GM23338 (cell line): ENCODE data around the gene INHA. TPM values are rescaled to one million over a fixed set of nuclear protein-coding genes. Genes with fewer than 3 reads are reported as not detected.

Source experiments
- ATAC-seq: fragments of 200-7000 bp; cut with Tn5 transposase; 3 replicates; pipeline ENCODE4 v1.9.1; 2020
- DNase-seq: peaks from one replicate; pipeline ENCODE4 v3.0.0-alpha.2; 2015; ENCODE audit warnings: low spot score
- H2AFZ ChIP-seq: fragments of 200-600 bp; sonication (generic); 2 replicates; pipeline ENCODE4 v1.8.0; 2016; ENCODE audit warnings: antibody characterized with exemption, mild to moderate bottlenecking, moderate library complexity
- H3F3A ChIP-seq: fragments of 200-600 bp; sonication (generic); replicated peaks from 2 replicates; pipeline ENCODE4 v1.8.0; 2017; ENCODE audit warnings: antibody characterized with exemption, mixed run types, low read depth
- H3K27ac ChIP-seq: fragments of 200-600 bp; sonication (generic); 2 replicates; pipeline ENCODE4 v1.6.1; 2016; ENCODE audit warnings: low read depth
- H3K27me3 ChIP-seq: fragments of 200-600 bp; sonication (generic); 2 replicates; pipeline ENCODE4 v1.8.0; 2016; ENCODE audit warnings: mild to moderate bottlenecking, mixed run types, moderate library complexity; ENCODE audit not compliant: insufficient read depth
- H3K36me3 ChIP-seq: fragments of 200-600 bp; sonication (generic); 2 replicates; pipeline ENCODE4 v1.8.0; 2016; ENCODE audit warnings: mild to moderate bottlenecking; ENCODE audit not compliant: insufficient read depth
- H3K4me1 ChIP-seq: fragments of 200-600 bp; sonication (generic); 2 replicates; pipeline ENCODE4 v1.8.0; 2016; ENCODE audit warnings: mild to moderate bottlenecking, moderate library complexity; ENCODE audit not compliant: insufficient read depth
- H3K4me2 ChIP-seq: fragments of 200-600 bp; sonication (generic); 2 replicates; pipeline ENCODE4 v1.7.1; 2017; ENCODE audit warnings: mixed run types
- H3K4me3 ChIP-seq: fragments of 200-600 bp; sonication (generic); 2 replicates; pipeline ENCODE4 v1.6.1; 2016; ENCODE audit warnings: mixed run types
- H3K79me2 ChIP-seq: fragments of 200-600 bp; sonication (generic); replicated peaks from 2 replicates; pipeline ENCODE4 v1.8.0; 2017; ENCODE audit warnings: mild to moderate bottlenecking; ENCODE audit not compliant: insufficient read depth
- H3K9me2 ChIP-seq: fragments of 200-600 bp; sonication (generic); 2 replicates; pipeline ENCODE4 v1.8.0; 2017; ENCODE audit not compliant: insufficient read depth
- H4K20me1 ChIP-seq: fragments of 200-600 bp; sonication (generic); replicated peaks from 2 replicates; pipeline ENCODE4 v1.8.0; 2017; ENCODE audit warnings: mild to moderate bottlenecking; ENCODE audit not compliant: insufficient read depth
- H3K27ac Mint-ChIP-seq: 2 replicates; pipeline ENCODE4 v1.8.0; 2020; ENCODE audit warnings: inconsistent platforms, mild to moderate bottlenecking, moderate library complexity, mixed read lengths
- H3K27me3 Mint-ChIP-seq: 3 replicates; pipeline ENCODE4 v1.8.0; 2022; ENCODE audit warnings: low read depth, mild to moderate bottlenecking, moderate library complexity, mixed read lengths, inconsistent platforms; ENCODE audit not compliant: insufficient read depth, poor library complexity
- H3K36me3 Mint-ChIP-seq: 3 replicates; pipeline ENCODE4 v1.8.0; 2021; ENCODE audit warnings: low read depth, mild to moderate bottlenecking, inconsistent platforms, moderate library complexity, mixed read lengths
- H3K4me1 Mint-ChIP-seq: 3 replicates; pipeline ENCODE4 v1.8.0; 2020; ENCODE audit warnings: mild to moderate bottlenecking, inconsistent platforms, mixed read lengths
- H3K4me3 Mint-ChIP-seq: 3 replicates; pipeline ENCODE4 v1.8.0; 2021; ENCODE audit warnings: moderate library complexity, mild to moderate bottlenecking, inconsistent platforms, mixed read lengths
- H3K9me3 Mint-ChIP-seq: 3 replicates; pipeline ENCODE4 v1.8.0; 2020; ENCODE audit warnings: moderate library complexity, mild to moderate bottlenecking, inconsistent platforms, mixed read lengths
- CREB1 ChIP-seq: fragments of 250-450 bp; sonication (Bioruptor Pico); IDR thresholded peaks from 2 replicates; pipeline ENCODE4 v1.5.0; 2020; ENCODE audit warnings: low read depth, mild to moderate bottlenecking, moderate library complexity
- STAT1 ChIP-seq: IDR thresholded peaks from one replicate; pipeline ENCODE4 v1.6.1; 2016; ENCODE audit warnings: antibody characterized with exemption; ENCODE audit not compliant: unreplicated experiment
- ZNF114 ChIP-seq: fragments of 250-450 bp; sonication (Bioruptor Pico); IDR thresholded peaks from 2 replicates; pipeline ENCODE4 v1.5.0; 2020; ENCODE audit warnings: mild to moderate bottlenecking, moderate library complexity
- polyA plus RNA-seq: library from polyadenylated mRNA; unstranded; fragments of >200 nt; fragmentation: Nextera tagmentation; extraction: Ambion mirVana; gene quantifications from 2 replicates; pipeline ENCODE4 v1.2.1, GENCODE V29; 2016
- total RNA-seq: library from RNA; depleted of rRNA; stranded (reverse); fragments of >200 nt; shearing (Covaris generic); gene quantifications from 2 replicates; pipeline ENCODE4 v1.2.3, GENCODE V29; 2014
- TF ChIP-seq, protein P1 (sequence below), 2 experiments: fragments of 200-600 bp in 1 of 2; sonication (generic) in 1 of 2; conservative IDR thresholded peaks; 2 replicates each; pipeline versions ENCODE4 v1.5.1 to v1.6.1; 2016 to 2017; ENCODE audit warnings: antibody characterized with exemption in 2 of 2, low read depth in 2 of 2, mild to moderate bottlenecking in 2 of 2, moderate library complexity in 1 of 2
- TF ChIP-seq, protein P2 (sequence below): IDR thresholded peaks from one replicate; pipeline ENCODE4 v1.6.1; 2018; ENCODE audit warnings: antibody characterized with exemption; ENCODE audit not compliant: unreplicated experiment
- TF ChIP-seq, protein P3 (sequence below): IDR thresholded peaks from 2 replicates; pipeline ENCODE4 v1.6.1; 2016; ENCODE audit warnings: antibody characterized with exemption

INHA gene
- total and polyA plus RNA-seq, 2 experiments from 2014 or later, result 1.5 to 1.6 TPM

DNA sequence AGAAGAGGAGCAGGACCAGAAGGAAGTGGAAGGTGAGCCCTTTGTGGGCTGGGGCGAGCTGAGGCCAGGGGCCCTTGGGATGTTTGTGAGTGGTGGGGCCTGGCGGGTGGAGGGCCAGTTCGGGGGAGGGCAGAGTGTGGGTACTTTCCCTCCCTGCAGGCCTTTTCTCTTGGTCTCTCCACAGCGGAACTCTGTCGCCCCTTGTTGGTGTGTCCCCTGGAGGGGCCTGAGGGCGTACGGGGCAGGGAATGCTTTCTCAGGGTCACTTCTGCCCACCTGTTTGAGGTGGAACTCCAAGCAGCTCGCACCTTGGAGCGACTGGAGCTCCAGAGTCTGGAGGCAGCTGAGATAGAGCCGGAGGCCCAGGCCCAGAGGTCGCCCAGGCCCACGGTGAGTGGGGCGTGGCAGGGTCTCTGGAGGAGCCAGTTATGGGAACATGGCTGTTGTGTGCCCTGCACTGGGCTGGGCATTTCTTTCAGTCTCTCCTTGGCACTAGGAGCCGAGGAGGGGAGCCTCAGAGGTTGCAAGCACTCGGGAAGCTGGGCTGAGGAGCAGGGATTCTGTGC, 36.4 kb downstream of the INHA start:
- Histone ChIP-seq H3K27ac (no peak overlapping the region), H3K4me3 (no peak overlapping the region), H3K36me3 (no peaks in the 10 kb centered on the region), H3K4me2 (no peak overlapping the region), H3K27me3 (no peaks in the 10 kb centered on the region), H3K4me1 (no peaks in the 10 kb centered on the region), H4K20me1 (no peaks in the 10 kb centered on the region), H2AFZ (no peak overlapping the region), H3K79me2 (no peaks in the 10 kb centered on the region), H3F3A (0 out of 2 replicates have a peak, but pooled peaks cover 3% of the 10 kb centered on the region), H3K9me2 (no peaks in the 10 kb centered on the region)
- Mint-ChIP-seq H3K4me3 (no peak overlapping the region), H3K27me3 (peaks cover 17% of the 10 kb centered on the region), H3K27ac (no peak overlapping the region), H3K4me1 (peaks cover 5% of the 10 kb centered on the region; the same call in 2 of the 3 replicates), H3K9me3 (no peaks in the 10 kb centered on the region), H3K36me3 (peaks cover 33% of the 10 kb centered on the region; the same call in 1 of the 3 replicates)
- ATAC-seq, result peak; percentile 47
- TF ChIP-seq, protein P1, sequence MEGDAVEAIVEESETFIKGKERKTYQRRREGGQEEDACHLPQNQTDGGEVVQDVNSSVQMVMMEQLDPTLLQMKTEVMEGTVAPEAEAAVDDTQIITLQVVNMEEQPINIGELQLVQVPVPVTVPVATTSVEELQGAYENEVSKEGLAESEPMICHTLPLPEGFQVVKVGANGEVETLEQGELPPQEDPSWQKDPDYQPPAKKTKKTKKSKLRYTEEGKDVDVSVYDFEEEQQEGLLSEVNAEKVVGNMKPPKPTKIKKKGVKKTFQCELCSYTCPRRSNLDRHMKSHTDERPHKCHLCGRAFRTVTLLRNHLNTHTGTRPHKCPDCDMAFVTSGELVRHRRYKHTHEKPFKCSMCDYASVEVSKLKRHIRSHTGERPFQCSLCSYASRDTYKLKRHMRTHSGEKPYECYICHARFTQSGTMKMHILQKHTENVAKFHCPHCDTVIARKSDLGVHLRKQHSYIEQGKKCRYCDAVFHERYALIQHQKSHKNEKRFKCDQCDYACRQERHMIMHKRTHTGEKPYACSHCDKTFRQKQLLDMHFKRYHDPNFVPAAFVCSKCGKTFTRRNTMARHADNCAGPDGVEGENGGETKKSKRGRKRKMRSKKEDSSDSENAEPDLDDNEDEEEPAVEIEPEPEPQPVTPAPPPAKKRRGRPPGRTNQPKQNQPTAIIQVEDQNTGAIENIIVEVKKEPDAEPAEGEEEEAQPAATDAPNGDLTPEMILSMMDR (conservative IDR thresholded peaks at IDR 0.05; ENCODE audit: low read depth in 2 of 2), result peak in 1 of 2 experiments; percentile 52; a peak in 2 of 4 replicates
- TF ChIP-seq CREB1 (CRISPR knock-in tag), result no peak
- no peak for DNase-seq

DNA sequence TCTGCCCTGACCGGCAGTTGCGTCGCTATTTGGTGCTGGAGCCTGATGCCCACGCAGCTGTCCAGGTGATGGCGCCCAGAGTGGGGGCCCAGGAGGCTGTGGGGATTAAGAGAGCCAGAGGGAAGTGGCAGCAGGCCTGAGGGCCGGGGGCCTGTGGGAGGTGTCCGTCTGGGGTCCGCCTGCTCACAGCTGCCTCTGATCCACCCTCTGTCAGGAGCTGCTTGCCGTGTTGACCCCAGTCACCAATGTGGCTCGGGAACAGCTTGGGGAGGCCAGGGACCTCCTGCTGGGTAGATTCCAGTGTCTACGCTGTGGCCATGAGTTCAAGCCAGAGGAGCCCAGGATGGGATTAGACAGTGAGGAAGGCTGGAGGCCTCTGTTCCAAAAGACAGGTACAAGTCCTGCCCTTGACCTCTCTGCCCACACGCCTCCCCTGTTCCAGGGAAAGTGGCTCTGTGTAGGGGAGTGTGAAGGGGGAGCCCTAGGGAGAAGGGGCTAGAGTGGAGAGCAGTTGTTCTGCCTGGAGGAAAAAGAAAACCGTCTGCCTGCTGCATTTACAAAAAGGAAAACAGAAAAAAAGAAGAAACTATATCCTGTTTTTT, 37.1 kb downstream of the INHA start:
- peaks cover 17% of the 10 kb centered on the region for H3K27me3 Mint-ChIP-seq
- H2AFZ ChIP-seq, result no peak overlapping the region
- no peaks in the 10 kb centered on the region for H4K20me1 ChIP-seq
- H3K27me3 ChIP-seq, result no peaks in the 10 kb centered on the region
- no peaks in the 10 kb centered on the region for H3K79me2 ChIP-seq
- H3K9me3 Mint-ChIP-seq, result no peaks in the 10 kb centered on the region
- H3K27ac Mint-ChIP-seq, result no peak overlapping the region
- ATAC-seq, result no peak
- no peaks in the 10 kb centered on the region for H3K9me2 ChIP-seq
- peaks cover 5% of the 10 kb centered on the region; the same call in 2 of the 3 replicates for H3K4me1 Mint-ChIP-seq
- H3F3A ChIP-seq, result 0 out of 2 replicates have a peak, but pooled peaks cover 3% of the 10 kb centered on the region
- no peaks in the 10 kb centered on the region for H3K4me1 ChIP-seq
- H3K36me3 Mint-ChIP-seq, result peaks cover 35% of the 10 kb centered on the region; the same call in 1 of the 3 replicates
- TF ChIP-seq STAT1 (no peak), ZNF114 (CRISPR knock-in tag) (no peak), CREB1 (CRISPR knock-in tag) (no peak)
- TF ChIP-seq, protein P2, sequence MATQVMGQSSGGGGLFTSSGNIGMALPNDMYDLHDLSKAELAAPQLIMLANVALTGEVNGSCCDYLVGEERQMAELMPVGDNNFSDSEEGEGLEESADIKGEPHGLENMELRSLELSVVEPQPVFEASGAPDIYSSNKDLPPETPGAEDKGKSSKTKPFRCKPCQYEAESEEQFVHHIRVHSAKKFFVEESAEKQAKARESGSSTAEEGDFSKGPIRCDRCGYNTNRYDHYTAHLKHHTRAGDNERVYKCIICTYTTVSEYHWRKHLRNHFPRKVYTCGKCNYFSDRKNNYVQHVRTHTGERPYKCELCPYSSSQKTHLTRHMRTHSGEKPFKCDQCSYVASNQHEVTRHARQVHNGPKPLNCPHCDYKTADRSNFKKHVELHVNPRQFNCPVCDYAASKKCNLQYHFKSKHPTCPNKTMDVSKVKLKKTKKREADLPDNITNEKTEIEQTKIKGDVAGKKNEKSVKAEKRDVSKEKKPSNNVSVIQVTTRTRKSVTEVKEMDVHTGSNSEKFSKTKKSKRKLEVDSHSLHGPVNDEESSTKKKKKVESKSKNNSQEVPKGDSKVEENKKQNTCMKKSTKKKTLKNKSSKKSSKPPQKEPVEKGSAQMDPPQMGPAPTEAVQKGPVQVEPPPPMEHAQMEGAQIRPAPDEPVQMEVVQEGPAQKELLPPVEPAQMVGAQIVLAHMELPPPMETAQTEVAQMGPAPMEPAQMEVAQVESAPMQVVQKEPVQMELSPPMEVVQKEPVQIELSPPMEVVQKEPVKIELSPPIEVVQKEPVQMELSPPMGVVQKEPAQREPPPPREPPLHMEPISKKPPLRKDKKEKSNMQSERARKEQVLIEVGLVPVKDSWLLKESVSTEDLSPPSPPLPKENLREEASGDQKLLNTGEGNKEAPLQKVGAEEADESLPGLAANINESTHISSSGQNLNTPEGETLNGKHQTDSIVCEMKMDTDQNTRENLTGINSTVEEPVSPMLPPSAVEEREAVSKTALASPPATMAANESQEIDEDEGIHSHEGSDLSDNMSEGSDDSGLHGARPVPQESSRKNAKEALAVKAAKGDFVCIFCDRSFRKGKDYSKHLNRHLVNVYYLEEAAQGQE, result no peak
- TF ChIP-seq, protein P1 (conservative IDR thresholded peaks at IDR 0.05; ENCODE audit: low read depth in 2 of 2), result no peak
- TF ChIP-seq, protein P3, sequence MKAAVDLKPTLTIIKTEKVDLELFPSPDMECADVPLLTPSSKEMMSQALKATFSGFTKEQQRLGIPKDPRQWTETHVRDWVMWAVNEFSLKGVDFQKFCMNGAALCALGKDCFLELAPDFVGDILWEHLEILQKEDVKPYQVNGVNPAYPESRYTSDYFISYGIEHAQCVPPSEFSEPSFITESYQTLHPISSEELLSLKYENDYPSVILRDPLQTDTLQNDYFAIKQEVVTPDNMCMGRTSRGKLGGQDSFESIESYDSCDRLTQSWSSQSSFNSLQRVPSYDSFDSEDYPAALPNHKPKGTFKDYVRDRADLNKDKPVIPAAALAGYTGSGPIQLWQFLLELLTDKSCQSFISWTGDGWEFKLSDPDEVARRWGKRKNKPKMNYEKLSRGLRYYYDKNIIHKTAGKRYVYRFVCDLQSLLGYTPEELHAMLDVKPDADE, result no peak
- H3K4me3 ChIP-seq, result no peak overlapping the region
- DNase-seq, result no peak
- no peak overlapping the region for H3K4me2 ChIP-seq
- H3K4me3 Mint-ChIP-seq, result no peak overlapping the region
- H3K27ac ChIP-seq, result no peak overlapping the region
- H3K36me3 ChIP-seq, result no peaks in the 10 kb centered on the region
